Fibroblast of lung (primary cell): ENCODE data around the gene TBC1D2B. TPM values are rescaled to one million over a fixed set of nuclear protein-coding genes. Genes with fewer than 3 reads are reported as not detected.
"Not testable (repeated sequence)": the region's sequence is repeated elsewhere in the genome, so short reads cannot be mapped to it uniquely, and the experiment has no call there.

Experiments used
- DNase-seq, 2 donors: peaks; one replicate each; pipeline versions ENCODE4 v3.0.0 to v3.0.0-alpha.2; 2010; ENCODE audit warnings: low read depth in 2 of 2
- H2AFZ ChIP-seq: 2 replicates; pipeline ENCODE4 v1.5.1; 2012; ENCODE audit warnings: low read length, control low read depth, inconsistent platforms
- H3K27ac ChIP-seq: 2 replicates; pipeline ENCODE4 v1.5.1; 2011; ENCODE audit warnings: low read length, control low read depth; ENCODE audit not compliant: insufficient read depth
- H3K27me3 ChIP-seq: 2 replicates; pipeline ENCODE4 v1.5.1; 2011; ENCODE audit warnings: mild to moderate bottlenecking, low read length; ENCODE audit not compliant: control insufficient read depth, insufficient read depth
- H3K36me3 ChIP-seq: 2 replicates; pipeline ENCODE4 v1.5.1; 2011; ENCODE audit warnings: low read length; ENCODE audit not compliant: control insufficient read depth, insufficient read depth
- H3K4me1 ChIP-seq: 2 replicates; pipeline ENCODE4 v1.5.1; 2011; ENCODE audit warnings: low read length; ENCODE audit not compliant: control insufficient read depth, insufficient read depth; ENCODE audit errors: extremely low read depth
- H3K4me2 ChIP-seq: 2 replicates; pipeline ENCODE4 v1.5.1; 2011; ENCODE audit warnings: low read length, control low read depth; ENCODE audit not compliant: insufficient read depth; ENCODE audit errors: extremely low read depth
- H3K4me3 ChIP-seq, 4 experiments: fragments of 200-600 bp in 1 of 4; sonication (generic) in 1 of 4; replicated peaks in 1 of 4; 2 replicates each; pipeline ENCODE4 v1.5.1; 2011 to 2016; ENCODE audit warnings: low read length in 4 of 4, low read depth in 3 of 4, mild to moderate bottlenecking in 3 of 4, control low read depth in 2 of 4, inconsistent platforms in 1 of 4, mixed read lengths in 1 of 4; ENCODE audit not compliant: insufficient read depth in 1 of 4; ENCODE audit errors: control extremely low read depth in 1 of 4
- H3K79me2 ChIP-seq: 2 replicates; pipeline ENCODE4 v1.5.1; 2012; ENCODE audit warnings: mild to moderate bottlenecking, low read length, inconsistent platforms; ENCODE audit not compliant: control insufficient read depth, insufficient read depth
- H3K9ac ChIP-seq: 2 replicates; pipeline ENCODE4 v1.5.1; 2011; ENCODE audit warnings: mild to moderate bottlenecking, low read length, control low read depth; ENCODE audit not compliant: insufficient read depth
- H3K9me3 ChIP-seq: 2 replicates; pipeline ENCODE4 v1.5.1; 2012; ENCODE audit warnings: low read depth, low read length; ENCODE audit not compliant: control insufficient read depth, insufficient read depth
- H4K20me1 ChIP-seq: 2 replicates; pipeline ENCODE4 v1.5.1; 2011; ENCODE audit warnings: low read length; ENCODE audit not compliant: control insufficient read depth, insufficient read depth; ENCODE audit errors: extremely low read depth
- EZH2 ChIP-seq: IDR thresholded peaks from 2 replicates; pipeline ENCODE4 v1.5.1; 2012; ENCODE audit warnings: low read length, control low read depth, mild to moderate bottlenecking; ENCODE audit errors: missing control alignments
- polyA plus RNA-seq, 2 donors: library from polyadenylated mRNA; depleted of rRNA in 1 of 2; stranded (reverse) in 1 of 2; unstranded in 1 of 2; fragments of >200 nt; gene quantifications; 2 replicates each; pipeline ENCODE4 v1.2.1, GENCODE V29; 2011 to 2012; ENCODE audit warnings: missing spikeins in 1 of 2
- total RNA-seq: library from RNA; depleted of rRNA; stranded (reverse); fragments of >200 nt; gene quantifications from 2 replicates; pipeline ENCODE4 v1.2.1, GENCODE V29; 2014
- TF ChIP-seq, protein P1 (sequence below), 2 donors: IDR thresholded peaks in 1 of 2; conservative IDR thresholded peaks in 1 of 2; 1 replicate in 1 of 2; 2 replicates in 1 of 2; pipeline ENCODE4 v1.5.1; 2011 to 2012; ENCODE audit warnings: low read length in 2 of 2, control low read depth in 1 of 2, inconsistent platforms in 1 of 2, low read depth in 1 of 2, mild to moderate bottlenecking in 1 of 2

TBC1D2B gene
- total and polyA plus RNA-seq, 2 donors (not counting 1 experiment from before 2014, with no cell fraction given): 49.4 to 73.3 TPM

DNA sequence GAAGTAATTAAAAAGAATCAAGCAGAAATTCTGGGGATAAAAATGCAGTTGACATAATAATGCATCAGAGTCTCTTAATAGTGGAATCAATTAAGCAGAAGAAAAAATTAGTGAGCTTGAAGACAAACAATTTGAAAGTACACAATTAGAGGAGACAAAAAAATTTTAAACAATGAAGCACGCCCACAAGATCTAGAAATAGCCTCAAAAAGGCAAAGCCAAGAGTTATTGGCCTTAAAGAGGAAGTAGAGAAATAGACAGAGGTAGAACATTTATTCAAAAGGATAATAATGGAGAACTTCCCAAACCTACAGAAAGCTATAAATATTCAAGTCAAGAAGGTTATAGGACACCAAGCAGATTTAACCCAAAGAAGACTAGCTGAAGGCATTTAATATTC lies 113.3 kb downstream of the TBC1D2B start:
- Histone ChIP-seq H3K27ac (no peak overlapping the region), H2AFZ (no peak overlapping the region)

DNA sequence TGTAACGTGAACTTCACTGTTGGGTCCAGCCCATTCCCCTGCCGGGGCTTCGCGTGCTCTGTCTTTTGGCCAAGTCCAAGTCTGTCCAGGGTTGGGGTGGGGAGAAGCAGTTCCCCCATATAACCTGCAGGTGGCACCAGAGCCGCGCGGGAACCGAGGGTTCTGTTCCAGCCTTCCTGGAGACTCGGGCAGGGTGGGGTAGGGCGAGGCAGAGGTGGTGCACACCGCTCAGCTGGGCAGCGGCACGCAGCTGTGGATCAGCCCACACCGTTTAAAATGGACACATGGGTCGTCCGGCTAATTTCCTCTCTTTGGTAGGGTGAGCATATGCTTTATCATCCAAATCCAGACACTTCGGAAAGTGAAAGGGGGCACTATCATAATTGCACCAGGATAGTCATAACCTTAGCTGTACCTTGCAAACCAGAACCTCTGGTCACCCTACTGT lies 118.1 kb downstream of the TBC1D2B start:
- Histone ChIP-seq H3K9me3 (no peaks in the 10 kb centered on the region), H3K36me3 (no peaks in the 10 kb centered on the region), H3K27me3 (peaks cover 9% of the 10 kb centered on the region), H3K4me1 (no peaks in the 10 kb centered on the region), H3K4me2 (peak overlapping the region; percentile 68), H3K4me3 (peak overlapping the region in 3 of 4 experiments; percentile 22 to 42 (median 42)), H2AFZ (no peak overlapping the region), H3K9ac (no peak overlapping the region), H3K27ac (no peak overlapping the region), H3K79me2 (no peaks in the 10 kb centered on the region), H4K20me1 (no peaks in the 10 kb centered on the region)
- no peak for TF ChIP-seq EZH2
- TF ChIP-seq, protein P1, sequence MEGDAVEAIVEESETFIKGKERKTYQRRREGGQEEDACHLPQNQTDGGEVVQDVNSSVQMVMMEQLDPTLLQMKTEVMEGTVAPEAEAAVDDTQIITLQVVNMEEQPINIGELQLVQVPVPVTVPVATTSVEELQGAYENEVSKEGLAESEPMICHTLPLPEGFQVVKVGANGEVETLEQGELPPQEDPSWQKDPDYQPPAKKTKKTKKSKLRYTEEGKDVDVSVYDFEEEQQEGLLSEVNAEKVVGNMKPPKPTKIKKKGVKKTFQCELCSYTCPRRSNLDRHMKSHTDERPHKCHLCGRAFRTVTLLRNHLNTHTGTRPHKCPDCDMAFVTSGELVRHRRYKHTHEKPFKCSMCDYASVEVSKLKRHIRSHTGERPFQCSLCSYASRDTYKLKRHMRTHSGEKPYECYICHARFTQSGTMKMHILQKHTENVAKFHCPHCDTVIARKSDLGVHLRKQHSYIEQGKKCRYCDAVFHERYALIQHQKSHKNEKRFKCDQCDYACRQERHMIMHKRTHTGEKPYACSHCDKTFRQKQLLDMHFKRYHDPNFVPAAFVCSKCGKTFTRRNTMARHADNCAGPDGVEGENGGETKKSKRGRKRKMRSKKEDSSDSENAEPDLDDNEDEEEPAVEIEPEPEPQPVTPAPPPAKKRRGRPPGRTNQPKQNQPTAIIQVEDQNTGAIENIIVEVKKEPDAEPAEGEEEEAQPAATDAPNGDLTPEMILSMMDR (conservative IDR thresholded peaks at IDR 0.05 in 1 of 2, IDR thresholded peaks at IDR 0.05 in 1 of 2; ENCODE audit: low read depth in 1 of 2, low read length in 2 of 2): peak; percentile 96 to 97
- DNase-seq: peak; percentile 46 to 60

More for the DNA sequence above, 113.3 kb downstream of the TBC1D2B start:
- no peaks in the 10 kb centered on the region for H3K79me2 ChIP-seq
- H3K36me3 ChIP-seq: no peaks in the 10 kb centered on the region
- H3K4me2 ChIP-seq: no peak overlapping the region
- no peak overlapping the region for H3K4me3 ChIP-seq
- no peaks in the 10 kb centered on the region for H3K9me3 ChIP-seq
- H4K20me1 ChIP-seq: no peaks in the 10 kb centered on the region
- TF ChIP-seq, protein P1 (conservative IDR thresholded peaks at IDR 0.05 in 1 of 2, IDR thresholded peaks at IDR 0.05 in 1 of 2; ENCODE audit: low read depth in 1 of 2, low read length in 2 of 2): no peak
- TF ChIP-seq EZH2: no peak
- no peak for DNase-seq
- no peaks in the 10 kb centered on the region for H3K4me1 ChIP-seq
- no peak overlapping the region for H3K9ac ChIP-seq
- H3K27me3 ChIP-seq: peaks cover 7% of the 10 kb centered on the region

DNA sequence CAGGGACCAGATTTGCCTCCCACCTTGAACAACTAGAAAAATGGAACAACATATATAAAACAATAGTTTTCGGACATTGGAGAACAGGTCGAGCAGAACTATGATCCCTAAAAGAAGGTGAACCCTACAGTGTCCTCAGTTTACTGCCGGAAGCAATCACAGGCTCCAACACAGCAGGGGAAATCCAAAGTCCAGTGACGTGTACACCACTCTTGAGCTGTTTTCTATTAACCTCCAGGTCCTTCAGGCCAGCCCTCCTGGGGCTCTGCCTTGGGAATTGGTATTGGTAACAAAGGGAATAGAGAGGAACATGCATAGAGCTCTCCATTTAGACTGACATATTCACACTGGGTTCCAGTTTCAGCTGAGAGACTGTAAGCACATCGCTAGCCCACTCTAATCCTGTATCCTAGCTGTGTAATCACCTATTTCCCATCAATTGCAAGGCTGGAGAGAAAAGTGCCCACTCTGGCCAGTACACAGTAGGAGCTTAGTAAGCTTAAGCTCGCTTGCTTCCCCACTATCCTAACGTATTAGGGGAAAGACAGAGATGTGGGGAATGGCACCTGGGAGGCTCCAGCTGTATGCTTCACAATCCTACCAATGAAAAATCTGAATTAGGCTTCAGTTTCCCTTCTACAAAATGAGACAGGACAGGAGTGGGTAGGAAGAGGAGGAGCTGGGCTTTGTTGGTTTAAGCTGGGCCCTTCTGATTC lies 118.6 kb downstream of the TBC1D2B start:
- H2AFZ ChIP-seq, DNase-seq: not testable (repeated sequence)

DNA sequence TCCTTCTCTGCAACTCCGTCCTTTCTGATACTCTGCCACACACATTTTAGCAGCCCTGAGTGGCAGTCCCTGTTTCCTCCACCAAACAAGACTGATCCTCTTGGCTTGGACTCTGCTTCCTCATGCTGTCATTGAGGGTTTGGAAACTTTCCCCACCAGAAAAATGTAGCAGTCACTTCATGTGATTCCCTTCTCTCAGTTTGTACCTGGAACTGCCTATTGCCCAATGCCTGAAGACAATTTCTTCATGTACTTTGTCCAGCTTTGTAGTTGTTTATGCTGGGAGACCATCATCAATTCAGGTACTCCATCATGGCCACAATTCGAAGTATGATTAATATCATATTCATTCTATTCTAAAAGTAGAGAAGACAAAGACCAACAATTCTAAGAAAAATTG lies 119.5 kb downstream of the TBC1D2B start:
- H3K79me2 ChIP-seq, H2AFZ ChIP-seq, H3K4me3 ChIP-seq, H3K4me2 ChIP-seq, H3K36me3 ChIP-seq, H4K20me1 ChIP-seq, DNase-seq, H3K4me1 ChIP-seq, H3K27ac ChIP-seq, H3K9ac ChIP-seq, H3K27me3 ChIP-seq, H3K9me3 ChIP-seq: not testable (repeated sequence)

More for the DNA sequence above, 118.6 kb downstream of the TBC1D2B start:
- not testable (repeated sequence) for H3K27ac ChIP-seq, H4K20me1 ChIP-seq, H3K9me3 ChIP-seq, H3K79me2 ChIP-seq, H3K9ac ChIP-seq, H3K4me1 ChIP-seq, H3K36me3 ChIP-seq, H3K27me3 ChIP-seq, H3K4me3 ChIP-seq, H3K4me2 ChIP-seq

DNA sequence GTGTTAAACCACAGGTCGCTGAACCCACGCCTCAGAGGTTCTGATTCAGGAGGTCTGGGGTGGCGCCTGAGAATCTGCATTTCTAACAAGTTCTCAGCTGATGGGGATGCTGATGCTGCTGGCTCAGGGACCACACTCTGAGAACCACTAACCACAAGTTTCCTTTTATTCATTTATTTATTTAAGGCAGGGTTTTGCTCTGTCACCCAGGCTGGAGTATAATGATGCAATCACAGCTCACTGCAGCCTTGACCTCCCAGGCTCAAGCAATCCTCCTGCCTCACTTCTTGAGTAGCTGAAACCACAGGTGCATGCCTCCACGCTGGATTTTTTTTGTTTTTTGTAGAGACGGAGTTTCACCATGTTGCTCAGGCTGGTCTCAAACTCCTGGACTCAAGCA lies 123.6 kb downstream of the TBC1D2B start:
- not testable (repeated sequence) for H3K36me3 ChIP-seq, H3K27me3 ChIP-seq, H3K79me2 ChIP-seq, H2AFZ ChIP-seq, H4K20me1 ChIP-seq, H3K4me1 ChIP-seq, H3K9ac ChIP-seq, H3K4me3 ChIP-seq, H3K9me3 ChIP-seq, H3K27ac ChIP-seq, H3K4me2 ChIP-seq
- peak; percentile 60 to 77 for DNase-seq
